ENCODE results near the gene USP6.
"Not testable (repeated sequence)": the region's sequence is repeated elsewhere in the genome, so short reads cannot be mapped to it uniquely, and the experiment has no call there.

Gene USP6

GRCh38 chr17:5135726-5136579 lies 20.1 kb downstream of the USP6 start:
- DNase-seq, result no peak

GRCh38 chr17:5136580-5137412 lies 21.0 kb downstream of the USP6 start:
- not testable (repeated sequence) for DNase-seq, ATAC-seq

More at GRCh38 chr17:5135726-5136579, 20.1 kb downstream of the USP6 start:
- ATAC-seq, result no peak

- not testable (repeated sequence) for ATAC-seq, DNase-seq
Measured at GRCh38 chr17:5137511-5138197, 21.8 kb downstream of the USP6 start.

- ATAC-seq, DNase-seq: not testable (repeated sequence)
Measured at GRCh38 chr17:5138198-5138544, 22.3 kb downstream of the USP6 start.

GRCh38 chr17:5138616-5139457 lies 23.0 kb downstream of the USP6 start:
- ATAC-seq (no peak), DNase-seq (no peak)

GRCh38 chr17:5139458-5139732 lies 23.6 kb downstream of the USP6 start:
- ATAC-seq, result no peak
- no peak for DNase-seq

GRCh38 chr17:5142877-5143276 lies 27.0 kb downstream of the USP6 start:
- ATAC-seq, DNase-seq: not testable (repeated sequence)

- not testable (repeated sequence) for ATAC-seq, DNase-seq
Measured at GRCh38 chr17:5146122-5146521, 30.3 kb downstream of the USP6 start.

- DNase-seq, ATAC-seq: not testable (repeated sequence)
Measured at GRCh38 chr17:5160702-5161101, 44.9 kb downstream of the USP6 start.

GRCh38 chr17:5161793-5162192 lies 46.0 kb downstream of the USP6 start:
- not testable (repeated sequence) for ATAC-seq, DNase-seq

GRCh38 chr17:5164436-5164835 lies 48.6 kb downstream of the USP6 start:
- DNase-seq, result no peak

GRCh38 chr17:5165791-5166564 lies 50.1 kb downstream of the USP6 start:
- not testable (repeated sequence) for ATAC-seq, DNase-seq

More at GRCh38 chr17:5164436-5164835, 48.6 kb downstream of the USP6 start:
- no peak for ATAC-seq

GRCh38 chr17:5175027-5175426 lies 59.2 kb downstream of the USP6 start:
- not testable (repeated sequence) for DNase-seq, ATAC-seq

GRCh38 chr17:5179003-5179402 lies 63.2 kb downstream of the USP6 start:
- ATAC-seq (no peak), DNase-seq (no peak)

GRCh38 chr17:5181509-5182305 lies 65.9 kb downstream of the USP6 start:
- no peak for DNase-seq
- ATAC-seq, result no peak

- no peak for ATAC-seq
- no peak for DNase-seq
Measured at GRCh38 chr17:5182597-5183409, 67.0 kb downstream of the USP6 start.

GRCh38 chr17:5183410-5183793 lies 67.6 kb downstream of the USP6 start:
- no peak for ATAC-seq
- DNase-seq, result no peak

GRCh38 chr17:5184288-5184687 lies 68.5 kb downstream of the USP6 start:
- DNase-seq, result no peak

More at GRCh38 chr17:5184288-5184687, 68.5 kb downstream of the USP6 start:
- ATAC-seq, result no peak
